ENCODE measurements around the gene NRP1.

DNA sequence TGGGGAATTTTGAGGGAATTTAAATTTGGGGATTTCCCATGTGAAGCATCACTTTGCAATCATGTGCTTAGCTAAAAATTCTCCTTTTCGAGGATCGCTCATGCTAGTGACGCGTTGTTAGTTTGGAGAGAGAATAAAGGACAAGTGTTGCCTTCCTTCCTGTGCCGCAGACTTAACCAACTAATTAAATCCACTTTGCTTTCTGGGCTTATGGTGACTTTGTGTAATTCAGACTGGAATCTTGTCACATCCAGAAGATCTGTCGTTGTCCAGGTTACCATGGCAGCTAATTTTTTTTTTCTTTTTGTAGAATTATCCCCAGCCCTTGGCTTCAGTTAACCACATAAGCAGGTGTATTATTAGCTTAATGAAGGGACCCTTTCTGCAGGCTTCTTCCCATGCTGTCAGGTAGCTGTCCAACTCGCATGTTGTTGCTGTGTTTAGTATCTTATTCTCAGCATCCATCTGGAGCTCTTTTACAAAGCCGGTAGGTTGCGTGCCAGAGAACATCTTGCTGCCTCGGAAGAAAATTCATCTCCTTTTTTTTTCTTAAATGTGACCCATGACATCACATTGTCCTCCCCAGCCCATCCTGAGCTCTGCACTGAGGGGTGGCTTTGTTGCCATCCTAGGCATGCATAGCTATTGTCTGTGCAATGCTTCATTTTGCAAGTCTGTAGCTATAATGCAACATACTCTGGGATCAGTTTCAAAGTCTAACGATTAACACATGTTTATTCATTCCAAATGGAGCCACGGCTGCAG is 47.2 kb upstream of the NRP1 start:
- TF ChIP-seq ZNF232 (CRISPR knock-in tag; IDR thresholded peaks at IDR 0.05) (no peak), ZNF121 (CRISPR knock-in tag; IDR thresholded peaks at IDR 0.05) (no peak), ZBTB21 (CRISPR knock-in tag; IDR thresholded peaks at IDR 0.05; ENCODE audit: borderline replicate concordance) (no peak), CTCF (IDR thresholded peaks at IDR 0.05) (no peak), SMAD4 (CRISPR knock-in tag; IDR thresholded peaks at IDR 0.05) (no peak)
- TF ChIP-seq, protein P1, sequence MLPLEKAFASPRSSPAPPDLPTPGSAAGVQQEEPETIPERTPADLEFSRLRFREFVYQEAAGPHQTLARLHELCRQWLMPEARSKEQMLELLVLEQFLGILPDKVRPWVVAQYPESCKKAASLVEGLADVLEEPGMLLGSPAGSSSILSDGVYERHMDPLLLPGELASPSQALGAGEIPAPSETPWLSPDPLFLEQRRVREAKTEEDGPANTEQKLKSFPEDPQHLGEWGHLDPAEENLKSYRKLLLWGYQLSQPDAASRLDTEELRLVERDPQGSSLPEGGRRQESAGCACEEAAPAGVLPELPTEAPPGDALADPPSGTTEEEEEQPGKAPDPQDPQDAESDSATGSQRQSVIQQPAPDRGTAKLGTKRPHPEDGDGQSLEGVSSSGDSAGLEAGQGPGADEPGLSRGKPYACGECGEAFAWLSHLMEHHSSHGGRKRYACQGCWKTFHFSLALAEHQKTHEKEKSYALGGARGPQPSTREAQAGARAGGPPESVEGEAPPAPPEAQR (CRISPR knock-in tag; IDR thresholded peaks at IDR 0.05), result no peak
- TF ChIP-seq, protein P2, sequence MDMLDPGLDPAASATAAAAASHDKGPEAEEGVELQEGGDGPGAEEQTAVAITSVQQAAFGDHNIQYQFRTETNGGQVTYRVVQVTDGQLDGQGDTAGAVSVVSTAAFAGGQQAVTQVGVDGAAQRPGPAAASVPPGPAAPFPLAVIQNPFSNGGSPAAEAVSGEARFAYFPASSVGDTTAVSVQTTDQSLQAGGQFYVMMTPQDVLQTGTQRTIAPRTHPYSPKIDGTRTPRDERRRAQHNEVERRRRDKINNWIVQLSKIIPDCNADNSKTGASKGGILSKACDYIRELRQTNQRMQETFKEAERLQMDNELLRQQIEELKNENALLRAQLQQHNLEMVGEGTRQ (CRISPR knock-in tag; IDR thresholded peaks at IDR 0.05), result no peak

All from WTC11 (cell line).